SK-N-SH treated with all-trans-retinoic acid at 6 μM for 48 hours (cell line): ENCODE measurements around the gene CLCN4.

Source experiments
- GLIS3 ChIP-seq: fragments of 250-450 bp; sonication (Bioruptor Pico); IDR thresholded peaks from 2 replicates; pipeline ENCODE4 v1.5.0; 2020; ENCODE audit warnings: mild to moderate bottlenecking, moderate library complexity
- PATZ1 ChIP-seq: fragments of 250-450 bp; sonication (Bioruptor Pico); IDR thresholded peaks from 2 replicates; pipeline ENCODE4 v1.8.0; 2020; ENCODE audit warnings: mild to moderate bottlenecking, moderate library complexity, borderline replicate concordance
- ZC3H10 ChIP-seq: fragments of 250-450 bp; sonication (Bioruptor Pico); IDR thresholded peaks from 2 replicates; pipeline ENCODE4 v1.5.1; 2021; ENCODE audit warnings: mild to moderate bottlenecking, moderate library complexity

DNA sequence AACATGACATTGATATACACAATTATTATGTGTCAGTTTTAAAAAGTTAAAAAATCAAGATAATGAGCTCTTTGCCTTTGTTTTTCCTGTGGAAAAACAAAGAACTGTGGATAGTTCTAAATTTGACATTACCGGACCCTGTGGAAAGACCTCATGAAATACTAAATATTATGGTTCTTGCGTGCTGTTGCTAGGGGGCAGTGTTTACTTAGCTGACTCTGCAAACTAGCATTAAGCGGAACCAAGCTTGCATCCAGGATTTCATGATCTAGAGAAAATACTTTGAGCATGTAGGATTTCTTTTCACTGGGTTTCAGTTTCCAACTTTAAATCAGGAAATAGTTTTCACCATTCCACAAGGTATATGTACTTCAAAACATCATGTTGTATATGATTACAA is 33.6 kb downstream of the CLCN4 start:
- TF ChIP-seq PATZ1 (CRISPR knock-in tag) (no peak), ZC3H10 (CRISPR knock-in tag) (no peak), GLIS3 (CRISPR knock-in tag) (no peak)
